ENCODE data around the gene TTLL12. TPM values are rescaled to one million over a fixed set of nuclear protein-coding genes. Genes with fewer than 3 reads are reported as not detected.

TTLL12 gene
- 10 to 100 TPM; 40.4 to 41.4 TPM for total RNA-seq

GRCh38 chr22:43186272-43187170 is at the start of gene TTLL12:
Gene TTLL12, minus strand, starts transcription at chr22:43187134. Its CDS starts 65 bp downstream, at chr22:43187069.

GRCh38 chr22:43151251-43152002 is 35.5 kb downstream of the TTLL12 start, which contains the start of gene TSPO:
Gene TSPO, plus strand, starts transcription at chr22:43151559. Its CDS starts 7,680 bp downstream, at chr22:43159239.

GRCh38 chr22:43142880-43143562 is 43.9 kb downstream of the TTLL12 start, which contains the start of gene MCAT:
Gene MCAT, minus strand, starts transcription at chr22:43143398. Its CDS starts 50 bp downstream, at chr22:43143348.

Other genes with a start within 250 kb of the TTLL12 start
- 10 to 100 TPM; 32.4 to 37.9 TPM for gene PACSIN2, start 172.0 kb downstream of the TTLL12 start, total RNA-seq
- 1 to 10 TPM; 6.0 to 7.6 TPM for gene TTLL1, start 97.7 kb downstream of the TTLL12 start, total RNA-seq
- gene BIK, start 76.4 kb downstream of the TTLL12 start, total RNA-seq = 1 to 10 TPM; 1.4 to 2.3 TPM
- gene MCAT, start 43.7 kb downstream of the TTLL12 start, total RNA-seq = 10 to 100 TPM; 10.5 to 10.7 TPM
- 100 to 1,000 TPM; 124 to 129 TPM for gene TSPO, start 35.6 kb downstream of the TTLL12 start, total RNA-seq
- gene SCUBE1, start 156.2 kb upstream of the TTLL12 start, total RNA-seq = not detected
- gene MPPED1, start 224.9 kb upstream of the TTLL12 start, total RNA-seq = not detected

All from activated naive CD4-positive, alpha-beta T cell treated with anti-CD3 and anti-CD28 coated beads, Interleukin-2, amount 10 ng/mL, durations not matched to agents 5 hours and 36 hours (primary cell).